HG03565 (cell line): ENCODE measurements around the gene WIPI1.
"Not testable (repeated sequence)": the region's sequence is repeated elsewhere in the genome, so short reads cannot be mapped to it uniquely, and the experiment has no call there.

Experiments
- ATAC-seq: cut with Tn5 transposase; IDR thresholded peaks from one replicate; pipeline ENCODE4 v1.9.1; 2021; ENCODE audit warnings: mild to moderate bottlenecking, moderate library complexity; ENCODE audit not compliant: unreplicated experiment

The WIPI1 gene

DNA sequence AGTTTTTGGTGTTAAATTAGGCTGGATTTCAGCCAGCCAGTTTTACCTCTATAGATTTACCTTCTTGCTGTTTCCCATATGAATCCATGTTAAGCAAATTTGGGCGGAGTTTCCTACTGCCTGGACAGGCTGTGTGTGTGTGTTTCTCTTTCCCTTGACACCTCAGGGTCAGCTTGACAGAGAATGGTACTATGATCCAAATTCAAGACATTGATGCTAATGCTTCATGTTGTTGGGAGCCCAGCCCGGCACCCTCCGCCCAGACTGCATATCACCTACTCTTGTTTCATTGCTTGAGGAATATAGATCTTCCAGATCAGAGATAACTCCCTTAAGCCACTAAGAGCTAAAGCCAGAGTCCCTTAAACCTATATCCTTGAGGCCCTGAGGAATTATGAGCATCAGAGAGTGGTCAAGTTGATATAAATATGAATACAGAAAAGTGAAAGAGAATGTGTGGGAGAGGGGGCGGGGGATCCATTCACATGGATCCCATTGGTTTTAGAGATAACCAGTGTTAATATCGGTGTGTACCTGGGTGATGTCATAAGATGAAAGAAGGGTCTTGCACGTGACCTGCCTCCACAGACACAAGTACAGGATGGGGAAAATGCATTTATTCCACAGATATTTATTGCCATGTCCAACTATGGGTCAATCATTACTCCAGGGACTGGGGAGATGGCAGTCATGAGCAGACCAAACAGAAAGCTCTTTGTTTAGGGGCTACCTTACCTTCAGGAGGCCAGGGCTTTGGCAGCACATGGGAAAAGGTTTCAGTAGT lies 69.7 kb downstream of the WIPI1 start:
- no peak for ATAC-seq

- no peak for ATAC-seq
Measured at GRCh38 chr17:68385490-68386215, 71.6 kb downstream of the WIPI1 start.

DNA sequence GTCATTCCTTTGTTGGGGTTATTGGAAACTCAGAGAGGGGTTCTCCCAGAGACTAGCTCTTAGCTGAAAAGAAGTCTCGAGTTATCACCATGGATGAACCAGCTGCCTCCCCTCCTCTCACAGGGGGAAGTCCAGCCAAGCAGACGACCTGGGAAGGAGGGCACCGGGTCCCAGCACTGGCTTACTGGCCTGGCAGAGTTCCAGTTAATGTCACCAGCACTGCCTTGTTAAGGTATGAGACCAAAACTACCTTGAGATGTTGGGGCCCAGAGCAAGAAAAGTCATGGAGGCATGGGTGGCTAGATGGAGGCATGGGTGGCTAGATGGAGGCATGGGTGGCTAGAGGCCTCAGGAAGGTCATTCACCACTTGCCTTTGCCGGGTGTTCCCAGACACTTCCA lies 72.4 kb downstream of the WIPI1 start:
- ATAC-seq: no peak

- ATAC-seq: no peak
Measured at GRCh38 chr17:68384471-68384870, 72.8 kb downstream of the WIPI1 start.

GRCh38 chr17:68383443-68384321 lies 73.6 kb downstream of the WIPI1 start:
- no peak for ATAC-seq

- ATAC-seq: no peak
Measured at GRCh38 chr17:68383120-68383442, 74.2 kb downstream of the WIPI1 start.

DNA sequence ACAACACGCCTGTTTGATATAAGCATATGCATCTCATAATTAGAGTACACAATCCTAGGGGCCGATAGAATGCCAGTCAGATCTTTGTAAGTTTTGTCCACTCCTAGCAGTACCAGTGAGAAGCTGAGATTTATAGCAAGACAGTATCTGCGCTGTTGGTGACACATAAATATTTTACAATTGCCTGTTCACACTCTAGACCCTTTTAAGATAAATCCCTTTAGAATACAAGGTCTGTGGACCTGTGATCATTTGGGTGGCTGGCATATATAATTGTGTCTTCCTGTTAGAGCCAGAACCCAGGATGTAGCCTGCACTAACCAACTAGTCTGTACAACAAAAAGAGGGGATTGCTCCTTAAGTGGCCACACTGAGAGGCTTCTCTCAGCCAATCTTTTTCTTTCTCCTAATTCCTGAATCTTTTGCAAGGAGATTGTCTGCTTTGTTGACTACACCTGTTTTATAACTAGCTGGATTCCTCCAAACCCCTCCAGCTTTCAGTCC lies 74.7 kb downstream of the WIPI1 start:
- ATAC-seq: no peak

DNA sequence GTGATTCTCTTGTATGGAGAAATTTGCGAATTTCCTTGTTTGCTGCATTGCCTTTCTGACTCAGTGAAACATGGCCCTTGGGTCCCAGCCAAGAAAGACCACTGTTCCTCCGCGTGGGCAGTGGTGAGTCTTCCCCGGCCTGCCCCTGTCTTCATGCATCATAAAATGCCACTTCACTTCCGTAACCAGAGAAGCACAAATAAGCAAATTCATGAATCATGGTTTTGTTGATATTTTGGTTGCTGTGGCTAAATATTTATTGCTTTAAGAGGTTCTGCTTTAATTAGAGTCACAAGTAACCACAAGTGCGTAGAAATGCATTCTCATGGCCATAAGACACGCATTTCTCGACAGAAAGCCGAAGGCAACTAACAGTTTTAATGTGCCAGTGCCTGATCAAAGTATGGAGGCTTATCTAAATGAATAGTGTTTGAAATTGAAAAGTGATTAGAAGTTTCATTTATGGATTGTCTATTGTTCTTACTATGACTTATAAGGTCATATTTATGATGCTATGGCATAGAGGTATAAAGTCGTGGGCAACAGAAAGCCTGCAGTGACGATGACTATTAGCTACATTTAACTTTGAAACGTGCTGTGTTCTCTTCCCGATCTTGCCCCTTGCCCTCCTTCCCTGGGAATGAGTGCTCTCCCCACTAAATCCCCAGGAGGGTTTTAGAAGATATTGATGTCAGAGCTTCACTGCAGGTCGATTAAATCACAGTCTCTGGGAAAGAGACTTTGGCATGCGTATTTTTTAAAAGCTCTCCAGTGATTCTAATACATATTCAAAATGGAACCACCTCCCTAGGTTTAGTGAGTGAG lies 76.0 kb downstream of the WIPI1 start:
- ATAC-seq: no peak

GRCh38 chr17:68379692-68380677 lies 77.3 kb downstream of the WIPI1 start:
- ATAC-seq: no peak

- ATAC-seq: no peak
Measured at GRCh38 chr17:68379177-68379510, 78.2 kb downstream of the WIPI1 start.

DNA sequence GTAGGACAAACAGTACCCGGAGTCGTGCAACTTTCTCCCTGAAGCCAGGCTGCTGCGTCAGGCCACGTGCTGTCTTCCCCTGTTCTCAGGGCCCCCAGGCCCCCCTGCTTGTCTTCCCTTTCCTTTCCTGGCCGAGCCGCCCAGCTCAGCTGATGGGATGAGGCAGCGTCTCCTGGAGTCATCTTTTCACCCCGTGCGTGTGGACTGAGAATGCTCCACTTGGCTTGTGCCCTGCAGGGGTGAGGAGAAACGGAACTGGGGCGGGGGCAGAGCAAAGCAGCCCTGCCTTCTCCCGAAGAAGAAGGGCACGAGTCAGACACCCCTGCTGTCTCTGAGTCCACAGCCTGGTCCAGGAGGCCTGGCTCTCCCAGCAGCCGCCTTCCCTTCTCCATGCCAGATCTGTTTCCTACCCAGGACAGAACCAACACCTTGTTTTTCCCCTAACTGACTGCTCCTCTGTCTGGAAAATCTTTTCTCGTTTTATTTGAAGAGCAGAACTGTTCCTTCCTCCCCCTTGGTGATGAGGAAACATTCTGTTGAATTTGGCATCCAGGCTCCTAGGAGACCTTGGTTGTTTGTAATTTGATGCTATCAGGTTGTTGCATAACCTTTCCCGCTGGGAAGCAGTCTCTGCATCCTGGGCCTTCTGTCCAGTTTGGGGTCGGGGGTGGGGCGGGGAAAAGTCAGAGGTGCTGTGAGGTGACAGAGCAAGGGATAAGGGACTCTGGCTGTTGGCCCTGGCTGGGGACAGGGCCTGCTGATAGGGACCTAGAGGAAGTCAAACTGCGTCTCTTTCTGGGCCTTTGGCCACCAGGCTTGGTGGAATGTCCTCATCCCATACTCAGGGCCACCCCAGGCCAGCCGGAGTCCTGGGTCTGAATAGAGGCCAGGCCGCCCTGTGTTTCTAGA lies 78.8 kb downstream of the WIPI1 start:
- no peak for ATAC-seq

GRCh38 chr17:68377771-68378267 lies 79.5 kb downstream of the WIPI1 start:
- ATAC-seq: no peak

DNA sequence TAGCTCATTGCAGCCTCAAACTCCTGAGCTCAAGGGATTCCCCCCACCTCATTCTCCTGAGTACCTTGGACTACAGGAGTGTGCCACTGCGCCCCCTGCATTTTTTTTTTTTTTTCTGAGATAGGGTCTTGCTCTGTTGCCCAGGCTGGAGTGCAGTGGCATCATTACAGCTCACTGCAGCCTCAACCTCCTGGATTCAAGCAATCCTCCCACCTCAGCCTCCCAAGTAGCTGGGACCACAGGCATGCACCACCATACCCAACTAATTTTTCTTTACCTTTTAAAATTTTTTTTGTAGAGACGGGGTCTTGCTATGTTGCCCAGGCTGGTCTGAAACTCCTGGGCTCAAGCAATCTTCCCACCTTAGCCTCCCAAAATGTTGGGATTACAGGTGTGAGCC lies 81.1 kb downstream of the WIPI1 start:
- not testable (repeated sequence) for ATAC-seq

DNA sequence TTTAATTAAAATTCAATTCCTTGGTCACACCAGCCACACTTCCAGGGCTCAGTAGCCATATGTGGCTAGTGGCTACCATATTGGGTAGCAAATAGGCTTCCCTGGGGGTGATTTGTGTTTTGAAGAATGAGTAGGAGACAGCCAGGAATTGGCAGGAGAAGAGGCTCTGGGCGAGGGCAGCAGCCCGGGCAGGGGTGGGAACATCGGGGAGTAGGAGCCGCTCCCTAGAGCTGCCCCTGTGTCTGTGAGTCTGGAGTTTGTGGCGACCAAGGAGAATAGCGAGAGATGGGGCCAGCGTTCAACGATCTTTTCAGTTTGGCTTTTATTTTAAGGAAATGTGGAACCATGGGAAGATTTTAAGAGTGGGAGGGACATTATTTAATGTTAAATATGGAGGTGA lies 81.7 kb downstream of the WIPI1 start:
- ATAC-seq: no peak
